HG03558 (cell line): ENCODE measurements around the gene PURB.
"Not testable (repeated sequence)": the region's sequence is repeated elsewhere in the genome, so short reads cannot be mapped to it uniquely, and the experiment has no call there.

Source experiments
- ATAC-seq: cut with Tn5 transposase; IDR thresholded peaks from one replicate; pipeline ENCODE4 v1.9.1; 2021; ENCODE audit warnings: moderate number of reproducible peaks; ENCODE audit not compliant: unreplicated experiment; ENCODE audit errors: extremely low read depth

PURB gene

DNA sequence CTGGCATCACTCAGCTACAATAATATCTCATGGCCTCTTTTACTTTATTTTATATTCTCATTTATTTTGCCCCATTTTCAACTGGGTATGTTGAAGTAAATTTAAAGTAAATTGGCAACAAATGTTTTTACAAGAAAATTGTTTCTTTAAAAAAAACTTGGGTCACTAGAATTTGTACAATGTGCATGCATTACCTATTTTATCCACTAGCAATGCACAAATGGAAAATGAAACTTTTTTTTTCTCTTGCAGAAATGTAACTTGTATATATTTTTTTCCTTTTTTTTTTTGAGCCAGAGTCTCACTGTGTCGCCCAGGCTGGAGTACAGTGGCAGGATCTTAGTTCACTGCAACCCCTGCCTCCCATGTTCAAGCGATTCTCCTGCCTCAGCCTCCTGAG is 27.2 kb downstream of the PURB start:
- ATAC-seq: no peak

- ATAC-seq: no peak
These were observed 30.5 kb downstream of the PURB start for GRCh38 chr7:44854644-44855364.

GRCh38 chr7:44853391-44853790 is 31.9 kb downstream of the PURB start:
- ATAC-seq: no peak

DNA sequence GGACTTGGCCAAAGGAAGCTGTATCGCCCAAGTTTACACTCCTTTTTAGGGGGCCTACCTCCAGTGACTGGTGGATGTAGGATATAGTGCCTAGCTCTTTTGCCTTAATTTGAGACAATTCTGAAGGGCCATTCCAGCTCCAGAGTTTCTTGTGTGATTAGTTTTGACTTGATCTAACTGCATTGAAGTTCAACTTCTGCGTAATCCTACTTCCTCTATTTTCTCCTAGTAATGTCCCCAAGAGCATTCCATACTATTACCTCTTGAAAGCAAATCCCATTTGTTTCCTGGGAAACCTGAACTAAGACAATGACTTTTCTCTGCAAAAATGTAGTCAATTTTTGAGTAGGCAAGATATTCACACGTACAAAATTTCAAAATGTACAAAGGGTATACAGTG is 32.7 kb downstream of the PURB start:
- no peak for ATAC-seq

- ATAC-seq: no peak
These were observed 35.3 kb downstream of the PURB start for GRCh38 chr7:44849885-44850544.

DNA sequence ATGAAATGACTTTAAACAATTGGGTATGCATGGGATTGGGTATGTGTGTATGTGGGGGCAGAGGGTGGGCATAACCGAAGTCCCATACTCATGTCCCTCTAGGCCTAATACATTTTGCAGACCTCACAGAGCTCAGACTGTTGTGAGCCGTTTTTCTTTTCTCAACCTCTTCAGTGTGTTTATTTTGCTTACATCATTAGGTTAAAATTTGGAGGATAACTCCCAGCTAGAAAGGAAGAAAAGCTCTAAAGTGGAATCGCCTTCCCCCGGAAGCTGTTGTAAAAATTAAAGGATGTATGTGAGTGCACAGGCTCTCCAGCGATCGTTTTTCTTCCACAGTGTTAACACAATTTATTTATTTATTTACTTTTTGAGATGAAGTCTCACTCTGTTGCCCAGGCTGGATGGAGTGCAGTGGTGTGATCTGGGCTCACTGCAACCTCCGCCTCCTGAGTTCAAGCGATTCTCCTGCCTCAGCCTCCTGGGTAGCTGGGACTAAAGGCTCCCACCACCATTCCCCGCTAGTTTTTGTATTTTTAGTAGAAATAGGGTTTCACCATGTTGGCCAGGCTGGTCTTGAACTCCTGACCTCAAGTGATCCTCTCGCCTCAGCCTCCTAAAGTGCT is 36.0 kb downstream of the PURB start:
- ATAC-seq: no peak

GRCh38 chr7:44847920-44848634 is 37.3 kb downstream of the PURB start, which contains the start of gene H2AZ2:
Gene H2AZ2 (minus strand): TSS chr7:44848087. CDS start chr7:44847971, 116 bp downstream.
- ATAC-seq: peak; percentile 70

DNA sequence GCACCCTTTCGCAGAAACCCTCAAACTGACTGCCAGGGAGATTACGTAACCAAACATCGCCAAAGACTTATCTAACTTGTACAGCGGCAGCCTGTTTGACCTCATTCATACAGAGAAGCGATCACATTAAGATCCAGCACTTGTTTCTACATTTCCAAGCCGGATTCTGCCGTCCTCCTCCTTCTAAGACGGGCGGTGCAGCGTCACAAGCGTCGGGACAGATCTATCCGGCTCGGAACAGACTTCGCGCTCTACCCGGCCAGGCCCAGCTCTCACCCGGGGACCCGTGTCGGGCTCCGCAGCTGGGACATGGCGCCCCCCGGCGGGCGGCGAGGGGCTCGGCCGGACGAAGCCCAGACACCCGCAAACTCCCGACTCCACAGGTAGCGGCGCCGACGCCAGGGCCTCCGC is 37.8 kb downstream of the PURB start:
- ATAC-seq: peak; percentile 40

DNA sequence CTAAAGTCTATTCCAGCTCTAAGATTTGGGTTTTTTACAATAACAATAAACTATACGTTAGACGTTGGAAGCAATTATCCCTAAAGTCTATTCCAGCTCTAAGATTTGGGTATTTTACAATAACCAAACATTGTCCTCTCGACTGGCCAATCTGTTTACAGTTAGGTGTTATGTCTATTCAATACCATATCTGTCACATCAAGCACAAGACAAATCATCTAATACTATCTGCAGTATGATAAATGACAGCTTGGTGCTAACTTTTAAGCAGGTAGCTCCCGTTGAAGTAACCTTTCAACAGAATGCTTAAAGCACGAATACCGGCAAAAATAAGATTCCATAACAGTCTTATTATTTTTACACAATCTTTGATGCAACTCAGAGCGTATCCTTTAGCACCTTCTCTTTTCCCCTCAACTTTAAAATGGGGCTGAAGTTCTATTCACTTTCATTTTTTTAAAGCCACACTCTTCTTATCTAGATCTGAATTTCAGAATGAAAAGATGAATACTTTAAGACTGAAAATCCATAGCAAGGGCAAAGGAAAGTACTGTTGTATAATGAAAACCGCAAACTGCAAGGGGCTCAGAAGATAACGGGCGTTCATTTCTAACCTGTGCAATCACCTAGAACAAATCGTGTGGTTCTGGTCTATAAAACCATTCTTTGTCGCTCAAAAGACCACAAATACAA is 38.4 kb downstream of the PURB start:
- ATAC-seq: no peak

- ATAC-seq: not testable (repeated sequence)
These were observed 38.9 kb downstream of the PURB start for GRCh38 chr7:44846390-44846789.

DNA sequence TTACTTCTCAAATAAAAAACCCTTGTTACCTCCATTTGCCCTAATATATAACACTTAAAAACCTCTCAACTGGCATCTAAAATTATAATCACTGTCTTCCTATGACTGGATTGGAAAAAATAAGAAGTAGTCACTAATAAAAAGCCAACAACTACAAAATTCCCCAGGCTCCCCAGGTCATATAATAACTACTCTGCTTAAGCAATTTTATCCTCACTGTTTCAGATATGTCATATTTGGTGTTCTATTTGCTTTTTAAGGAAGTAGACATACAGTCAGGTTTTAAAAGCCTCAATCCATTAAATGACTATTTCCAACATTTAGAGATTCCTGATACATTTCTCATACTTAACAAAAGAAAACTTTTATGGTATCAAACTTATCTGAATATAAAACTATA is 39.9 kb downstream of the PURB start:
- no peak for ATAC-seq

DNA sequence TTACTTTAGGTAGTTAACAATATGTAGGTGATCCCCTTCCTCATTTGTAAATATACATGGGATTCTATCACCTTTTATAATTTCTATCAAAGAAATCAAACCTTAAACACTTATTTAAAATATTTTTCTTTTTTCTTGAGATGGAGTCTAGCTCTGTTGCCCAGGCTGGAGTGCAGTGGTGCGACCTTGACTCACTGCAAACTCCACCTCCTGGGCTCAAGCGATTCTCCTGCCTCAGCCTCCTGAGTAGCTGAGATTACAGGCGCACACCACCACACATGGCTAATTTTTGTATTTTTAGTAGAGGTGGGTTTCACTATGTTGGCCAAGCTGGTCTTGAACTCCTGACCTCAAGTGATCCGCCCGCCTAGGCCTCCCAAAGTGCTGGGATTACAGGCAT is 41.9 kb downstream of the PURB start:
- not testable (repeated sequence) for ATAC-seq

DNA sequence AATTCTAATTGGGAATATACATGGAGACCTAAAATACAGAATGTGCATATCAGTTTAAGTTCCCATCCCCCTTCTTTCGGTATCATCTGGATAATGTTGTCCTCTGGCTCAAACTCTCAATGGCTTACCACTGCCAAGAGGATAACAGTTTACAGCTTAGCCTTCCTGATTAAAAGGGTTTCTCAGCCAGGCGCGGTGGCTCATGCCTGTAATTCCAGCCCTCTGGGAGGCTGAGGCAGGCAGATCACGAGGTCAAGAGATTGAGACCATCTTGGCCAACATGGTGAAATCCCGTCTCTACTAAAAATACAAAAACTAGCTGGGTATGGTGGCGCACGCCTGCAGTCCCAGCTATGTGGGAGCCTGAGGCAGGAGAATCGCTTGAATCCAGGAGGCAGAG is 42.7 kb downstream of the PURB start:
- ATAC-seq: not testable (repeated sequence)

DNA sequence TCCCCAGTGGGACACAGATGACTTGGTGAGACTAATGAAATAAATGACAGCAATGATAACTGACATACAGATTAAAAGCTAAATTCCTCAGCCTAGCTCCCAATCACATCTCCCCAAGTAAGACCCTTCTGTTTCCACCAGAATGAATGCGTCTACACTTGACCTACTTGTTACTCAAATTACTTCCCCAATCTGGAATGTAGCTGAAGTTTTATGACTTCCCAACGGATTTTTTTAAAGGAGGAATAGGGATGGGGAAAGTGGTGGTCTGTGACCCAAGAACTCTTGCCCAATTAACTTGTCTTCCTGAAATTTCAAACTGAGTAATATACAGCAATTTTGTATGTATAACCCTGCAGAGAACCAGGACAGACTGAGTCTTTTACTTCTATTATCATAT is 46.6 kb downstream of the PURB start:
- no peak for ATAC-seq

- ATAC-seq: no peak
These were observed 57.8 kb downstream of the PURB start for GRCh38 chr7:44827567-44827966.
